ENCODE data around the gene GNAO1.

DNA sequence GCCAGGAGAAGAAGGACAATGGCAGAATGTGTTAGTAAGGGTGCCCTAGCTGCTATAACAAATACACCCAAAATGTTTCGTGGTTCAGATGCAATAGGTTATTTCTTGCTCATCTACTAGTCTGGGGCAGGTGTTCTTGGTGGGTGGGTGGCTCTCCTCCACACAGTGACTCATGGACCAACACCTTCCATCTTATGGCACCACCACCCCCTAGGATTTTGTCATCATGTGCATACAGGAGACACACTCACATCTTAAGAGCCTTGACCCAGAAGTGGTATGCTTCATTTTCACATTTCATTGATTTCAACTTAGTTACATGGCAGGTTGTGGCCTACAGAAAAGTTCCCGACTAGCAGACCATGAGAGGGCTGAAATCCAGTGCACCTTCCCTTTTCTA, 119.4 kb downstream of the GNAO1 start:
- no peak for TF ChIP-seq CTCF (conservative IDR thresholded peaks at IDR 0.05 in 1 of 2, IDR thresholded peaks at IDR 0.05 in 1 of 2; ENCODE audit: extremely low read depth in 1 of 2, insufficient read depth in 1 of 2, low read depth in 1 of 2, low read length in 2 of 2)
- TF ChIP-seq EZH2 (IDR thresholded peaks at IDR 0.05; ENCODE audit: borderline replicate concordance, low read length), result no peak
